Renal pelvis (tissue), 4 donors: ENCODE results near the gene NEK6. TPM values are rescaled to one million over a fixed set of nuclear protein-coding genes. Genes with fewer than 3 reads are reported as not detected.

Experiments
- DNase-seq: peaks from one replicate; pipeline ENCODE4 v3.0.0-alpha.2; 2013
- polyA plus RNA-seq, 3 donors: library from polyadenylated mRNA; unstranded; fragments of 120-200 nt; gene quantifications; one replicate each; pipeline ENCODE4 v1.2.1, GENCODE V29; 2013; ENCODE audit not compliant: insufficient read length in 3 of 3

NEK6 gene
- polyA plus RNA-seq, 3 donors, result 27.6 to 34.9 (median 29.6) TPM

DNA sequence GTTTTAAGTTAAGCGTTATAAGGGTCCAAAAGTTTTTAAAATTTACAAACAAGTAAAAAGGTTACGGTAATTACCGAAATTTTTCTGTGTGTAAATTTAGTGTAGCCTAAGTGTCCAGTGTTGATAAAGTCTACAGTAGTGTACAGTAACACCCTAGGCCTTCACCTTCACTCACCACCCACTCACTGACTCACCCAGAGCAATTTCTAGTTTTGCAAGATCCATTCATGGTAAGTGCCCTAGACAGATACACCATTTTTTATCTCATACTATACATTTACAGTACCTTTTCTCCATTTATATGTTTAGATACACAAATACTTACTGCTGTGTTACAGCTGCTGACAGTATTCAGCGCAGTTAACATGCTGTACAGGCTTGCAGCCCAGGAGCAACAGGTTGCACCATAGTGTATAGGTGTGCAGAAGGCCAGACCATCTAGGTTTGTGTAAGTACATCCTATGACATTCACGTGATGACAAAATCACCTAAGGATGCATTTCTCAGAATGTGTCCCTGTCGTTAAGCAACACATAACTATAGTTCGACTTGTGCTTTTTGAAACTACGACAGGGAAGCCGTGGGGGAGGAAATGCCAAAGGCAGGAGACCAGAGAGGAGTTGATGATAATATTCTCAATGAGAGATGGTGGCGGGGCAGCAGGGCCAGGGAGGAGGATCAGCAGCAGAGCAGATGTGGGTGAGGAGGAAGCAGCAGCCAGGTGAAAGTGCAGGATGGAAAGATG, 108.9 kb downstream of the NEK6 start:
- DNase-seq, result no peak

DNA sequence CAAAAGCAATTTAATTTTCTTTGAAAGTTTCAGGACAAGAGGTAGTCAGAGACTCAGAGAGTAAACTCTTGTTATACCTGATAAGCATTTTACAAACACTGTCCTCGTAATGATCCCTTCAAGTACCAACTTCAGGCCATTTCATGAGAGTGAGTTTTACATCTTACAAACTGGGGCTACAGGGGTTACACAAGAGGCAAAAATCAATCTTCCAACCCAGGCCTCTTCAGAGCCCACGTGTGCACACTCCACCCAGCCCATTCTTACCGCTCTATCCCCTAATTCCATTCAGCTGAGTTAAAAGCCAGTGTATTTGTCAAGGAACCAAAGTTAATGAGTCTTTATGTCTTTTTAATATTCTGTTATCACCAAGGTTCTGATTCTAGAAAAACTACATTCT, 110.9 kb downstream of the NEK6 start:
- DNase-seq, result no peak

- peak; percentile 42 for DNase-seq
Observed at GRCh38 chr9:124369231-124369797, 111.6 kb downstream of the NEK6 start.

DNA sequence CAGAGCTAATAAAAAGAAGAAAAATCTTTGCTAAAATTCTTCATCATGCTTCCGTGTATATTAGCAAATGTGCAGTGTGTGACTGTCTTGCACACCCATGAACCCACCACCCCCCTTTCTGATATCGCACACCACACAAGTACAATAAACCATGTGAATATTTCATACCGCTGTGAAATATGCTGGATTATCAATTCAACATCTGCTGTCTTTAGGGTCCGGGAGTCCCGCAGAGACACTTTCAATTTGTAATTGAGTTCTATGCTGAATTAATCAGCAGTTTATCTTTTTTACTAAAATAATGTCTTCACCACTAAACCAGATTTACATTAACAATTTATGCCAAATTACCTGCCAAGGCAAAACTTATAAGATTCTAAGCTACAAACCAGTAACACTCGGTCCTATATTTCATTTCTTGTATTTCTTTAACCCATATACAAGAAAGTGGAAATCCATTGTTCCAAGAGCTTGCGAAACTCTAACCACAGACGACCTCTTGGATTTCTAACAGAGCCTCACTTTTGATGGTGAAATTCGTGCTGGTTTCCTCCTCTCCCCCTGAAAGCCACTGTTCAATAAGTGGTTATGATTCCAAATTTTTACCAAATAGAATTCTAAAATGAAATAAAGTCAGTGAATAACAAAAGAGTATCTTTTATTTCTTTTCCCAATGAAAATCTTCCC, 113.3 kb downstream of the NEK6 start:
- no peak for DNase-seq

DNA sequence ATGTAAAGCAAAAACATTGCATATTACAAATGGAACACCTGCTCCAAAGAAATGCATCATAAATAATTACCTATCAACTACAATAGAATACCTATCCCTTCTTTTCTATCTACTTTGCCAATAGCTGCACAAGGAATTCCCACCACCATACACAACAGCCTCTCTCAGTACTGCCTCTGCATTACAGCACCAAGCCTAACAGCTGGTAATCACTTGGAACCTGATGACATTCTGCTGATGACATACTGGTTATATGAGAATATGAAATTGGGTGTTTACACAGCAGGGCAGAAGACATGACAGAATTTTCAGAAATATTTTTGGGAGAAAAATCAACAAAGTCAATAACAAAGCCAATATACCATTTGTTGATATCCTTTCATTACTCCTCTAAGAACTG, 114.3 kb downstream of the NEK6 start:
- no peak for DNase-seq

GRCh38 chr9:124373386-124373785, 115.6 kb downstream of the NEK6 start:
- DNase-seq, result no peak

- DNase-seq, result no peak
Observed at GRCh38 chr9:124373851-124374250, 116.1 kb downstream of the NEK6 start.

GRCh38 chr9:124375726-124376125, 118.0 kb downstream of the NEK6 start:
- no peak for DNase-seq

DNA sequence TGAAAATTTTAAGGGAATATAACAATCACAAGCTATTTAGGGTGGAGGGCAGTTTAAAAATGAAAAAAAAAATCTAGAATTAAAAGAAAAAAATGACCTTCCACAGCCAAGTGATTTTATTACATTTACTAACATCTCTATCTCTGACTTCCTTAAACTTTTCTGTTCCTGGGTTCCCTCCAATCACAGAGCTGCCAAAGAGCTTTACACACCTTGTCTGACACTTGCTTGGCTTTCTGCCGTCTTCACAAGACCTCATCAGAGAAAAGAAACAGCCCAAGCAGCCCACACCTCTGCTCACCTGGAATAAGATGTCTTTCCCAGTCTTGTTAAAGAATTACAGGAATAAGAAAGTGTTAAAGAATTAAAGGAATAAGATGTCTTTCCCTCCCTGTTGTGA, 118.6 kb downstream of the NEK6 start:
- no peak for DNase-seq

DNA sequence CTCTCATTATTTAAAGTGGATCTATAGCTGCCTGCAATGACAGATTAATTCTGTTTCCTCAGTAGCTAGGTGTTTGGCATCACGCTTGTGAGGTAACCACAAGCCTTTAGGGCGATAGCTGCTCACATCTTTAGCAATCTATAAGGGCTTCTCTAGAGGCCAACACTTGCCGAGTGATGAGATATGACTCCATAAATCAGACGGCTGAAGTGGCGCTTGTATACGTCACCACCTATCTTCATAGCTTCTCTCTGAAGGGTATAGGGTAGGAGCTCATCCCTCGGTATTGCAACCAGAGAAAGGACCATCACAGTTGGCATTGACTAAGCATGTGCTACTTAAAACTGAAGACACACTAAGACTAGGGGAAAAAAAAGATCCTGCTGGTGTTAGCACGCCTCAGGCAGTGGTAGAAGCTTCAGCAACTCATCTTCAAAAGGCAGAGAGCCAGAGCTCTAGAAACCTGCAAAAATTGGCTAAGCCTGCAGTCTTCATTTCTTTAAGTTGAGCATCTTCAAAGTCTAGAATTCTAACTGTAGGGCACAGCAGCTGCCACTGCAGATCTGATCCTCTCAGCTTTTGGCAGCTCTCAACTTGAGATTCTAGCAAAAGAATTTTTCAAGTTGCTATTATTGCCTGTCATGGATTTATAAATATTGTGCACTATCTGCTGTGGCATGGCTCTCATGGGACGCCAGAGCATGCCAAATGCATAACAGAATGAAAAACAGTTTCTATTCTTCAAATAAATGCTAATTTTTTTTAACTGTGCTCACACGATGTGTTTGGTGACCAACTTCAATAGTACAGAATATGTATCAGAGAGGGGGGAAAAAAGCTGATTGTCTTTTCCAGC, 120.0 kb downstream of the NEK6 start:
- no peak for DNase-seq

- no peak for DNase-seq
Observed at GRCh38 chr9:124381170-124381945, 123.6 kb downstream of the NEK6 start.

DNA sequence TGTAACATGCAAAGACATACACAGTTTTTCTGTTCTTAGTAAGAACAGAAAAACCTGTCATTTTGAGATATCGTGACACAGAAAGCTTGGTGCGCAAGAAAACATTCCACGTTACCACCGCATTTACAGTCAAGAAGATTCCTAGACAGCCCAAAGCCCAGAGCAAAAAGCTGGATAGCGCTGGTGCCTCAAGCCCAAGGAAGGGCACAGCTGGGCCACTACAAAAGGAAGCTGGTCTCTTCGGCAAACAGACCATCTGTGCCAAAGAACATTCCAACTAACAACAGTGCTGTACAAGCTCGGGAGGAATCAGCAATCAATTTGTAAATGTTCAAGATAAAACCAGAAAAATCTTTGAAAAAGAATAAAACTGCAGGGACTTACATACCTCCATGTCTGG, 126.5 kb downstream of the NEK6 start:
- no peak for DNase-seq

GRCh38 chr9:124384846-124385245, 127.1 kb downstream of the NEK6 start:
- no peak for DNase-seq

- no peak for DNase-seq
Observed at GRCh38 chr9:124385623-124386022, 127.9 kb downstream of the NEK6 start.

DNA sequence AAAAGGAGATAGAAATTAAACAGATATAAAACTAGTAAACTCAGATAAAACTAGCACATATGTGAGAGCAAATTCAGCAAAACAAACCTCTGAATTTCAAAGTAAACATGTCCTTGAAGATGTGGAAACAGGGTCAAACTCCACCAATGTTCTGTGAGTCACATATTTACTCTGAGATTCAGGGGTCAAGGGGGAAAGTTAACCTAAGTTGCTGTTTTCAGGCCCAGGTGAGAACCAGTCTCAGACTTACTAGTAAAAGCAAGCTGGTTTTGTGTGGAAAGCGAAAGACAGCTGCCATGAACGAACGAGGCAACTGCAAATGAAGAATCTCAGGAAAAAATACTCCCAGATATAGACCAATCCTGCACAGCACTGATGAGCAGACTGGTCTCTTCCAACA, 128.5 kb downstream of the NEK6 start:
- no peak for DNase-seq

GRCh38 chr9:124388275-124389048, 130.7 kb downstream of the NEK6 start:
- no peak for DNase-seq

- no peak for DNase-seq
Observed at GRCh38 chr9:124389146-124389939, 131.6 kb downstream of the NEK6 start.

GRCh38 chr9:124390794-124391658, 133.3 kb downstream of the NEK6 start:
- DNase-seq, result no peak
